DOHH2 (cell line): ENCODE measurements around the gene DISP1.

Experiments used
- H3F3A ChIP-seq: fragments of 200-600 bp; sonication (generic), shearing (Covaris generic); 2 replicates; pipeline ENCODE4 v1.6.0; 2016; ENCODE audit warnings: antibody characterized with exemption, mild to moderate bottlenecking; ENCODE audit not compliant: control insufficient read depth, insufficient read depth
- H3K27ac ChIP-seq: fragments of 200-600 bp; sonication (generic); 2 replicates; pipeline ENCODE4 v1.5.1; 2014; ENCODE audit warnings: low read depth, mild to moderate bottlenecking, low read length, moderate library complexity
- H3K27me3 ChIP-seq: fragments of 200-600 bp; sonication (generic); 2 replicates; pipeline ENCODE4 v1.6.1; 2014; ENCODE audit warnings: mild to moderate bottlenecking, low read length, mixed read lengths; ENCODE audit not compliant: control insufficient read depth
- H3K36me3 ChIP-seq: fragments of 200-600 bp; sonication (generic); 2 replicates; pipeline ENCODE4 v1.6.1; 2014; ENCODE audit warnings: mild to moderate bottlenecking, low read length, moderate library complexity, mixed read lengths; ENCODE audit not compliant: control insufficient read depth
- H3K4me1 ChIP-seq: fragments of 200-600 bp; sonication (generic); 2 replicates; pipeline ENCODE4 v1.6.1; 2014; ENCODE audit warnings: mild to moderate bottlenecking, low read length, mixed read lengths; ENCODE audit not compliant: control insufficient read depth
- H3K4me2 ChIP-seq: fragments of 200-600 bp; sonication (generic); 2 replicates; pipeline ENCODE4 v1.6.0; 2014; ENCODE audit warnings: mild to moderate bottlenecking, low read length, moderate library complexity
- H3K4me3 ChIP-seq: fragments of 200-600 bp; sonication (generic); 2 replicates; pipeline ENCODE4 v1.5.1; 2014; ENCODE audit warnings: mild to moderate bottlenecking, low read length, mixed read lengths
- H3K79me2 ChIP-seq: fragments of 200-600 bp; sonication (generic); 2 replicates; pipeline ENCODE4 v1.6.1; 2014; ENCODE audit warnings: mild to moderate bottlenecking, low read length, mixed read lengths; ENCODE audit not compliant: control insufficient read depth
- H3K9me2 ChIP-seq: fragments of 200-600 bp; sonication (generic); replicated peaks from 2 replicates; pipeline ENCODE4 v1.6.1; 2014; ENCODE audit warnings: mild to moderate bottlenecking, low read length, mixed read lengths; ENCODE audit not compliant: control insufficient read depth
- H3K9me3 ChIP-seq: fragments of 200-600 bp; sonication (generic); 2 replicates; pipeline ENCODE4 v1.6.1; 2014; ENCODE audit warnings: antibody characterized with exemption, low read length, mixed read lengths; ENCODE audit not compliant: control insufficient read depth, insufficient read depth
- H4K20me1 ChIP-seq: fragments of 200-600 bp; sonication (generic); 2 replicates; pipeline ENCODE4 v1.6.0; 2014; ENCODE audit warnings: low read depth, mild to moderate bottlenecking, antibody characterized with exemption, low read length, moderate library complexity; ENCODE audit not compliant: control insufficient read depth, insufficient read depth
- CTCF ChIP-seq: fragments of 200-600 bp; sonication (generic); IDR thresholded peaks from one replicate; pipeline ENCODE4 v1.5.1; 2014; ENCODE audit warnings: antibody characterized with exemption, mild to moderate bottlenecking, low read depth, low read length; ENCODE audit not compliant: poor library complexity, severe bottlenecking
- EZH2phosphoT487 ChIP-seq: fragments of 200-600 bp; sonication (generic); IDR thresholded peaks from 2 replicates; pipeline ENCODE4 v1.6.1; 2017; ENCODE audit warnings: borderline replicate concordance, mild to moderate bottlenecking, antibody characterized with exemption, low read length, moderate library complexity, mixed read lengths

DISP1 gene

GRCh38 chr1:222777463-222777862, 37.4 kb upstream of the DISP1 start:
- Histone ChIP-seq H3F3A (peaks cover 8% of the 10 kb centered on the region), H3K4me2 (no peak overlapping the region), H3K4me1 (peaks cover 13% of the 10 kb centered on the region), H3K9me3 (no peaks in the 10 kb centered on the region), H3K27ac (no peak overlapping the region), H3K27me3 (peaks cover 3% of the 10 kb centered on the region; the same call in 1 of the 2 replicates), H4K20me1 (no peaks in the 10 kb centered on the region), H3K4me3 (no peak overlapping the region), H3K79me2 (no peaks in the 10 kb centered on the region), H3K36me3 (no peaks in the 10 kb centered on the region), H3K9me2 (no peaks in the 10 kb centered on the region)
- TF ChIP-seq CTCF (no peak), EZH2phosphoT487 (no peak)

DNA sequence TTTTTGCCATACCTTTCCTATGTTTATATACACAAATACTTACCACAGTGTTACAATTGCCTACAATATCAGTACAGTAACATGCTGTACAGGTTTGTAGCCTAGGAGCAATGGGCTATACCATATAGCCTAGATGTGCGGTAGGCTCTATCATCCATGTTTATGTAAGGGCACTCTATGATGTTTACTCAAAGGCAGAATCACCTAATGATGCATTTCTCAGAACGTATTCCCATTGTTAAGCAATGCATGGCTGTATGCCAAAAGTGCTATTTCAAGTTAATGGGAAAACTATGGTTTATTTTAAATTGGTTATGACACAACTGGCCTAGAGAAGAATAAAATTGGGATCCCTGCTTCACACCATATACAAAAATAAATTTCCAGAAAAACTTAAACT, 36.9 kb upstream of the DISP1 start:
- Histone ChIP-seq H3K9me3 (no peaks in the 10 kb centered on the region), H3K4me3 (no peak overlapping the region), H3K4me1 (peaks cover 8% of the 10 kb centered on the region), H3F3A (peaks cover 5% of the 10 kb centered on the region), H3K27ac (no peak overlapping the region), H3K9me2 (no peaks in the 10 kb centered on the region), H3K4me2 (no peak overlapping the region), H3K79me2 (no peaks in the 10 kb centered on the region), H3K27me3 (peaks cover 3% of the 10 kb centered on the region; the same call in 1 of the 2 replicates), H4K20me1 (no peaks in the 10 kb centered on the region), H3K36me3 (no peaks in the 10 kb centered on the region)
- TF ChIP-seq CTCF (no peak), EZH2phosphoT487 (no peak)

DNA sequence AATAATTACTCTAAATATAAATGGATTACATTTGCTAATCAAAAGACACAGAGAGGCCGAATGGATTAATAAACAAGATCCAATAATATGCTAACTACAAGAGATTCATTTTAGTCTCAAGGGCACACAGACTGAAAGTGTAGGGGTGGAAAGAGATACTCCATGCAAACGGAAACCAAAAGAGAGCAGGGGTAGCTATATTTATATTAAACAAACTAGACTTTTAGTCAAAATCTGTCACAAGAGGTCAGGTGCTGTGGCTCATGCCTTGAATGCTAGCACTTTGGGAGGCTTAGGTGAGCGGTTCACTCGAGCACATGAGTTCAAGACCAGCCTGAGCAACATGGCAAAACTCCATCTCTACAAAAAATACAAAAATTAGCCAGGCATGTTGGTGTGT, 33.6 kb upstream of the DISP1 start:
- Histone ChIP-seq H3K9me2 (no peaks in the 10 kb centered on the region), H3K79me2 (no peaks in the 10 kb centered on the region)
- no peak for TF ChIP-seq EZH2phosphoT487
- no peak for TF ChIP-seq CTCF

More for the DNA sequence above, 33.6 kb upstream of the DISP1 start:
- H3K4me1 ChIP-seq = no peaks in the 10 kb centered on the region
- no peaks in the 10 kb centered on the region for H4K20me1 ChIP-seq
- H3K4me3 ChIP-seq = no peak overlapping the region
- no peaks in the 10 kb centered on the region for H3K36me3 ChIP-seq
- no peak overlapping the region for H3K27ac ChIP-seq
- no peak overlapping the region for H3K4me2 ChIP-seq
- no peaks in the 10 kb centered on the region for H3F3A ChIP-seq
- no peaks in the 10 kb centered on the region for H3K9me3 ChIP-seq
- H3K27me3 ChIP-seq = peaks cover 16% of the 10 kb centered on the region
